Panc1 (cell line): Measurements from ENCODE around the gene MICALL2. TPM values are rescaled to one million over a fixed set of nuclear protein-coding genes. Genes with fewer than 3 reads are reported as not detected.

ENCODE experiments used
- ATAC-seq: fragments of 200-7000 bp; cut with Tn5 transposase; 2 replicates; pipeline ENCODE4 v1.9.1; 2020; ENCODE audit warnings: mild to moderate bottlenecking, moderate library complexity
- BruUV-seq: library from RNA; stranded (reverse); fragments of 400-500 nt; replicated peaks from 2 replicates; lab custom pipeline; 2021; lab: Mats Ljungman, UMichigan
- CTCF ChIA-PET: fragments of 300-600 bp; sonication (Branson Sonifier 250); formaldehyde crosslinking; loops from one replicate; lab custom pipeline; 2022; ENCODE audit warnings: antibody characterized with exemption; lab: Charles Lee
- POLR2A ChIA-PET: fragments of 300-600 bp; sonication (Branson Sonifier 250); formaldehyde crosslinking; loops from one replicate; lab custom pipeline; 2022; ENCODE audit warnings: antibody characterized with exemption; lab: Charles Lee
- DNase-seq: peaks from one replicate; pipeline ENCODE4 v3.0.0-alpha.2; 2010; ENCODE audit warnings: low read depth, low spot score
- H3K27ac ChIP-seq: 2 replicates; pipeline ENCODE4 v1.5.1; 2011; ENCODE audit warnings: mild to moderate bottlenecking, low read length, inconsistent platforms
- H3K27me3 ChIP-seq: fragments of 200-500 bp; sonication (Bioruptor generic); 2 replicates; pipeline ENCODE4 v1.6.0; 2014; ENCODE audit warnings: low read length, inconsistent platforms; ENCODE audit not compliant: control insufficient read depth, insufficient read depth
- H3K36me3 ChIP-seq: fragments of 200-500 bp; sonication (Bioruptor generic); 2 replicates; pipeline ENCODE4 v1.5.1; 2014; ENCODE audit warnings: inconsistent platforms, mild to moderate bottlenecking, low read length, moderate library complexity; ENCODE audit not compliant: control insufficient read depth, insufficient read depth
- H3K4me1 ChIP-seq: 2 replicates; pipeline ENCODE4 v1.5.1; 2011; ENCODE audit warnings: inconsistent platforms, mild to moderate bottlenecking, low read length, moderate library complexity; ENCODE audit not compliant: control insufficient read depth, insufficient read depth
- H3K4me3 ChIP-seq, 2 experiments: 2 replicates each; pipeline ENCODE4 v1.5.1; 2011 to 2012; ENCODE audit warnings: low read depth in 2 of 2, low read length in 2 of 2, mild to moderate bottlenecking in 2 of 2, inconsistent platforms in 1 of 2, moderate library complexity in 1 of 2
- H3K9me3 ChIP-seq: fragments of 200-500 bp; sonication (Bioruptor generic); 2 replicates; pipeline ENCODE4 v1.5.1; 2014; ENCODE audit warnings: low read depth, mild to moderate bottlenecking, inconsistent platforms, low read length, moderate library complexity; ENCODE audit not compliant: control insufficient read depth, insufficient read depth
- CTCF ChIP-seq: fragments of 450-650 bp; IDR thresholded peaks from 2 replicates; pipeline ENCODE4 v1.5.1; 2017; ENCODE audit warnings: mild to moderate bottlenecking
- POLR2AphosphoS5 ChIP-seq: IDR thresholded peaks from 2 replicates; pipeline ENCODE4 v1.6.1; 2012; ENCODE audit warnings: mild to moderate bottlenecking, low read depth, low read length, moderate library complexity
- REST ChIP-seq, 2 experiments: IDR thresholded peaks; 2 replicates each; pipeline ENCODE4 v1.6.1; 2011 to 2012; ENCODE audit warnings: low read depth in 2 of 2, control low read depth in 1 of 2, low read length in 1 of 2, mild to moderate bottlenecking in 1 of 2, moderate library complexity in 1 of 2; ENCODE audit not compliant: insufficient read depth in 1 of 2
- SIN3A ChIP-seq: IDR thresholded peaks from 2 replicates; pipeline ENCODE4 v1.6.1; 2012; ENCODE audit warnings: low read depth, mild to moderate bottlenecking, low read length, moderate library complexity, borderline replicate concordance; ENCODE audit not compliant: insufficient read depth
- TCF7L2 ChIP-seq: IDR thresholded peaks from 2 replicates; pipeline ENCODE4 v1.6.1; 2011; ENCODE audit warnings: mild to moderate bottlenecking, low read depth, low read length, inconsistent platforms
- in situ Hi-C: cut with HindIII; loops from 2 replicates; pipeline ENCODE4 v1.10.0; 2016; ENCODE audit warnings: low sequenced_read_pairs, low pct_unique_long_range_greater_than_20kb
- intact Hi-C: fragments of 100-400 bp; cut with micrococcal nuclease; formaldehyde crosslinking; loops from one replicate; pipeline ENCODE4 v1.10.0; 2022; ENCODE audit not compliant: unreplicated experiment
- total RNA-seq: library from RNA; stranded (reverse); gene quantifications from one replicate; pipeline ENCODE4 v1.2.1, GENCODE V29; 2021; ENCODE audit not compliant: unreplicated experiment

MICALL2 gene
- total RNA-seq, 1 experiment from 2014 or later: 144 TPM

DNA sequence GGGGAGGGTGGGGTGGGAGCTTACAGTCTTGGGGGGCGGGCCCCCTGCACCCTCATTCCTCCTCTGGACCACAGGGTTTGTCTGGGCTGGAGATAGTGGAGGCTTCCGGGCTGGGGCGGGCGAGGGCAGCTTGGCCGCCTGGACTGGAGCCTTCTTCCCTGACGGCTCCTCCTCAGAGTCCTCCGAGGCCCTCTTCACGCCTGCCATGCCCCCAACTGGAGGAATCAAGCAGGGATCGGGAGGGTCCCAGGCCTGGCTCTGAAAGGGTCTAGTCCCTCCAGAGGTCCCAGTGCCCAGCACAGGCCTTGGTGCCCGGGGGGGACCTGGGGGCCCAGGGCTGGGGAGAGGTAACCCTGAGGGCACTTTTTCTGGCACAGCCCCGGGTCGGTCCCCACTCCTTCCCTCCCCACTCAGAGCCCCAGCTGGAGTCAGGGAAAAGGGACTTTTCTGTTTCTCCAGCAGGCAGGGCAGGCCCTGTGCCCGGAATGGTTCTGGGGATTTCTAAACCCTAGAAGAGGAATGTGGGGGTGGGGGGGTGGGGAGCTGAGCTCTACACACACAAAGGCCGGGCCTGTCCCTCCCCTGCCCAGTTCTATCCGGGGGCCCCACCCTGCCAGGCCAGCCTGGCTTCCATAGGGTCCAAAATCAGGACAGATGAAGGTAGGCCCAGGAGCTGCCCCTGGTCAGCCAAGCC, 11.6 kb downstream of the MICALL2 start:
- H3K27me3 ChIP-seq: no peaks in the 10 kb centered on the region
- ATAC-seq: peak; percentile 44
- no TSS peak for BruUV-seq
- no peak overlapping the region for H3K4me3 ChIP-seq
- ChIA-PET POLR2A (no interaction called here), CTCF (interaction anchor here (1.5 kb wide), 1 partner anchor 26 kb away, joined by 3 read pairs; no protein-coding TSS in a partner anchor)
- peaks cover 64% of the 10 kb centered on the region for H3K4me1 ChIP-seq
- in situ Hi-C loops: no loop called here
- no peaks in the 10 kb centered on the region for H3K9me3 ChIP-seq
- intact Hi-C loops: no loop called here
- no peak for DNase-seq
- H3K36me3 ChIP-seq: no peaks in the 10 kb centered on the region; the same call in 1 of the 2 replicates
- H3K27ac ChIP-seq: peak overlapping the region; percentile 90
- TF ChIP-seq REST (IDR thresholded peaks at IDR 0.05; ENCODE audit: insufficient read depth in 1 of 2, low read depth in 2 of 2, low read length in 1 of 2) (no peak), SIN3A (no peak), CTCF (no peak; the same call in 1 of the 2 replicates), TCF7L2 (no peak), POLR2AphosphoS5 (no peak)

- H3K27ac ChIP-seq: peak overlapping the region; percentile 90
Observed at GRCh38 chr7:1447112-1447511, 12.2 kb downstream of the MICALL2 start.

More at GRCh38 chr7:1447112-1447511, 12.2 kb downstream of the MICALL2 start:
- peak; percentile 45 for ATAC-seq
- Histone ChIP-seq H3K4me1 (peaks cover 58% of the 10 kb centered on the region), H3K9me3 (no peaks in the 10 kb centered on the region), H3K27me3 (no peaks in the 10 kb centered on the region), H3K36me3 (no peaks in the 10 kb centered on the region; the same call in 1 of the 2 replicates), H3K4me3 (no peak overlapping the region)
- no peak for DNase-seq
- in situ Hi-C loops (no loop called here), intact Hi-C loops (no loop called here)
- no TSS peak for BruUV-seq
- ChIA-PET CTCF (interaction anchor here (0.6 kb wide), 1 partner anchor 57 kb away, joined by 3 read pairs; no protein-coding TSS in a partner anchor), POLR2A (no interaction called here)
- TF ChIP-seq SIN3A (no peak), CTCF (no peak), REST (IDR thresholded peaks at IDR 0.05; ENCODE audit: insufficient read depth in 1 of 2, low read depth in 2 of 2, low read length in 1 of 2) (no peak), POLR2AphosphoS5 (0 out of 2 replicates have a peak, but pooled peaks have one; percentile 46), TCF7L2 (no peak)
